GM12872 (cell line): ENCODE data around the gene PCDHB2.

Experiments used
- TF ChIP-seq, protein P1 (sequence below): IDR thresholded peaks from 3 replicates; pipeline ENCODE4 v1.5.1; 2011; ENCODE audit warnings: low read depth, mild to moderate bottlenecking, low read length, moderate library complexity; ENCODE audit not compliant: insufficient read depth

The PCDHB2 gene

DNA sequence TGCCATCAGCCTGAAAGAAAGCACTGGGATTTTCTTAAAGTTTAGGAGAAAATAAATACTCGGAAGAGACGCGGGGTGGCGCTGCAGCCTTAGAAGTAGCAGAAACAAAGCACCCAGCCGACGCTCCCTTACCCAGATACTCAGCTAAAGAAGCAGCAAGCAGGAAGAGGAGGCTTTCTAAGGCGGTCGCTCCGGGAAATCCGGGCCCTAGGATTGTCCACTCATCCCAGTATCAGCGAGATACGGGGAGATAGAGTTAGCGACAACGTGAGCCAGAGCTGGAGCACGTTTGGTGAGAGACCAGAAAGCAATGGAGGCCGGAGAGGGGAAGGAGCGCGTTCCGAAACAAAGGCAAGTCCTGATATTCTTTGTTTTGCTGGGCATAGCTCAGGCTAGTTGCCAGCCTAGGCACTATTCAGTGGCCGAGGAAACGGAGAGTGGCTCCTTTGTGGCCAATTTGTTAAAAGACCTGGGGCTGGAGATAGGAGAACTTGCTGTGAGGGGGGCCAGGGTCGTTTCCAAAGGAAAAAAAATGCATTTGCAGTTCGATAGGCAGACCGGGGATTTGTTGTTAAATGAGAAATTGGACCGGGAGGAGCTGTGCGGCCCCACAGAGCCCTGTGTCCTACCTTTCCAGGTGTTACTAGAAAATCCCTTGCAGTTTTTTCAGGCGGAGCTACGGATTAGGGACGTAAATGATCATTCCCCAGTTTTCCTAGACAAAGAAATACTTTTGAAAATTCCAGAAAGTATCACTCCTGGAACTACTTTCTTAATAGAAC is at the start of gene PCDHB2:
Gene PCDHB2, plus strand, starts transcription at position 135 of the 782 bp plus-strand sequence. Its CDS starts 176 bp downstream, at position 311.
- TF ChIP-seq, protein P1, sequence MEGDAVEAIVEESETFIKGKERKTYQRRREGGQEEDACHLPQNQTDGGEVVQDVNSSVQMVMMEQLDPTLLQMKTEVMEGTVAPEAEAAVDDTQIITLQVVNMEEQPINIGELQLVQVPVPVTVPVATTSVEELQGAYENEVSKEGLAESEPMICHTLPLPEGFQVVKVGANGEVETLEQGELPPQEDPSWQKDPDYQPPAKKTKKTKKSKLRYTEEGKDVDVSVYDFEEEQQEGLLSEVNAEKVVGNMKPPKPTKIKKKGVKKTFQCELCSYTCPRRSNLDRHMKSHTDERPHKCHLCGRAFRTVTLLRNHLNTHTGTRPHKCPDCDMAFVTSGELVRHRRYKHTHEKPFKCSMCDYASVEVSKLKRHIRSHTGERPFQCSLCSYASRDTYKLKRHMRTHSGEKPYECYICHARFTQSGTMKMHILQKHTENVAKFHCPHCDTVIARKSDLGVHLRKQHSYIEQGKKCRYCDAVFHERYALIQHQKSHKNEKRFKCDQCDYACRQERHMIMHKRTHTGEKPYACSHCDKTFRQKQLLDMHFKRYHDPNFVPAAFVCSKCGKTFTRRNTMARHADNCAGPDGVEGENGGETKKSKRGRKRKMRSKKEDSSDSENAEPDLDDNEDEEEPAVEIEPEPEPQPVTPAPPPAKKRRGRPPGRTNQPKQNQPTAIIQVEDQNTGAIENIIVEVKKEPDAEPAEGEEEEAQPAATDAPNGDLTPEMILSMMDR: no peak

DNA sequence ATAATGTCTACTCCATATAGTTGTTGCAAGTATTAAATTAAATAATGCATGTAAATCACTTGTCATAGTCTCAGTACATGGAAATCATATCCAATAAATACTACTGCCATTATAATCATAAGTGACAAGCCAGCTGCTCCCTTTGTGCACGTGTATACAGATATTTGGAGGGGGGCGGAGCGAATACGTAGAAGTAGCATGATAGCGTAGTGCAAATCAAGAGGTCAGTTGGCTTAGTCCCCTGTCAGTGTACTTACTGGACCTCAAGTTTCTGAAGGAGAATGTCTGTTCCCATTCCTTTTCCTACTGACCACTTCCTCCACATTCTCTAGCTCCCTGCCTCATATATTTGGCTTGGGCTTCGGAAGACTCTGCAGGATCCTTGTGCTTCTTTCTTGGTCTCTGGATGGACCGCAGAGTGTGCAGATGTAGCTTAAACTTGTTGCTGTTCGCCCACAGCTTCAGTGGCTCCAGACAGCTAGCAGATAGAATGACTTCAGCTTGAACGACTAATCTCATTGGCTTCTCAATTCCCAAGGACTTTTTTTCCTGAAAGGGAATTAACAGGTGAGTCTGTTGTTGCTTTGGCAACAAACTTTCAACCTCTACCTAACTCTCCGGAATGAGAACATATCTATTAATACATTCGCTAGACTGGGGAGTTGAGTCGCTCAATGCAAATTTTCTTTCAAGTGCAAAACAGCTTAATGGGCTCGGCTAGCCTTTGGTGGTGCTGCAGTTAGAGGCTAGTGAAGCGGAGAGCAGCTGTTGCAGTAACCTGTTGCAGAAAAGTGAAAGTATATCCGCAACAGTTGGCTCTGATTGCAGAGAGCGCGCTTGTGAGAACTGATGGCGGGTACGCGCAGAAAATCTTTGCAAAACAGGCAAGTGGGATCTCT is 43.5 kb upstream of the PCDHB2 start, which contains the start of gene PCDHB1:
Gene PCDHB1, plus strand, starts transcription at position 753 of the 899 bp plus-strand sequence. Its CDS starts 97 bp downstream, at position 850.
- TF ChIP-seq, protein P1: no peak

DNA sequence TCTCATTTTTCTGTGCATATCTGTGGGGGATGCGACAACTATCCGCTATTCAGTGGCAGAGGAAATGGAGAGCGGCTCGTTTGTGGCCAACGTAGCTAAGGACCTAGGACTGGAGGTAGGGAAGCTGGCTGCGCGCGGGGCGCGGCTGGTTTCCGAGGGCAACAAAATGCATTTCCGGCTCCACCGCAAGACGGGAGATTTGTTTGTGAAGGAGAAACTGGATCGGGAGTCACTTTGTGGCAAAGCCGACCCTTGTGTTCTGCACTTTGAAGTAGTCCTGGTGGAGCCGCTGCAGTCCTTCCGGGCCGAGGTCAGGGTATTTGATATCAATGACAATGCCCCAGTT is 42.9 kb upstream of the PCDHB2 start:
- TF ChIP-seq, protein P1: no peak

DNA sequence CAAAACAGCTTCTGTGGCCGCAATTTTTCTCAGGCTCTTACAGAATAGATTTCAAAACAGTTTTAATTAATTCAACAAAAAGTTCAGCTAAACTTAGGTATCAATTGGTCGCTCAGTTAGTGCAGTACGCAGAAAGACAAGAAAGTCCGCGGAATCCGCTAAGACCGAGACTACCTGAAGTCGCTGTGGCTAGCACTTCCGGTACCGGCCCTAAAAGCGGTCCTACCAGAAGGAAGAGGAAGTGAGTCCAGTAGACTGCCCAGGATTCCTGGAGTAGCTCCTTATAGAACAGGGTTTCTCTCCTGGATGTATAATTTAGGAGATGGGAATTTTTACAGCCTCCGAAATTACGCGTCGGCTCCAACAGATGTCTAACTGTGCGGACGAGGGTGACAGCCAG is 16.6 kb upstream of the PCDHB2 start:
- TF ChIP-seq, protein P1: no peak

DNA sequence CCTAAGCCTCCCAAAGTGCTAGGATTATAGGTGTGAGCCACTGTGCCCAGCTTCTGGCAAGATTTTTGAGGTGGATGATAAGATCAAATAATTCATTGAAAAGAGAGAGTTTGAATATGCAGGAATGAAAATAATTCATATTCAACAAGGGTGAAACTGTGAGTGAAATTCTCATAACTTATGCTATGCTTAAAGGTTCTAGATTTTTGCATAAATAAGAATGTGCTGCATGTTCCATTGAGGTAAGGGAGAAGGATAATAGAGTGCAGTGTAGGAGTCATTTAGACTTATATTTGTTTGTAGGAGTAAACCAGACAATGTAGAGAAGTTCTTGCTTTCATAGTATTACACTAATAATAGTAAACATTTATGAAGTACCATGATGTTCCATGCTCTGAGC is 12.2 kb upstream of the PCDHB2 start:
- TF ChIP-seq, protein P1: no peak

DNA sequence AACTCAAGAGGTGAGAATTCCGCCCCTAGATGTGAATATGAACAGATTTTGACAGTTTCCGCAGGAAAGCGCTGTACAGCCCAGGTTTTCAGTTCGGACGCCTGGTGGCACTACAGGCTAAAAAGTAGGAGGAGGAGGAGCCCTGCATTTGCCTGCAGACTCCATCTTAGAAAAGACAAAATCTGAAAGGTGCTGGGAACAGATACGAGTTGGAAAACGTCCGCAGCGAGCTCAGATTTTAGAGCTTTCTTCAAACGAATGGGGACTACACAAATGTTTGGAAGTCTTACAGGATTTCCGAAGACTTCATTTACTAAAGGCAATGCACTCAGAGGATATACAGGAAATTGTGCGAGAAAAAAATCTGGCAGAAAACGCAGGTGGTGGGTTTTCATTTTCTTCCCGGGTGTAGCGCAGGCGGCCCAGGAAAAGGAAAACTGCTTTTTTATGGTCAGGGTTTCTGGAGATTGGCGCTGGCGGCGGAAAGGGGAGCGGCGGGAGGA is 9.9 kb upstream of the PCDHB2 start:
- TF ChIP-seq, protein P1: no peak

DNA sequence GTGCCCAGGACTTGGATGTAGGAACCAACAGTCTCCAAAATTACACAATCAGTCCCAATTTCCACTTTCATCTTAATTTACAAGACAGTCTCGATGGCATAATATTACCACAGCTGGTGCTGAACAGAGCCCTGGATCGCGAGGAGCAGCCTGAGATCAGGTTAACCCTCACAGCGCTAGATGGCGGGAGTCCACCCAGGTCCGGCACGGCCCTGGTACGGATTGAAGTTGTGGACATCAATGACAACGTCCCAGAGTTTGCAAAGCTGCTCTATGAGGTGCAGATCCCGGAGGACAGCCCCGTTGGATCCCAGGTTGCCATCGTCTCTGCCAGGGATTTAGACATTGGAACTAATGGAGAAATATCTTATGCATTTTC is 837 bp downstream of the PCDHB2 start:
- TF ChIP-seq, protein P1: no peak
